DND-41 (cell line): ENCODE results near the gene TMEM14A.

ENCODE experiments used
- ATAC-seq: fragments of 200-7000 bp; cut with Tn5 transposase; 3 replicates; pipeline ENCODE4 v1.9.1; 2021; ENCODE audit warnings: low read depth; ENCODE audit not compliant: insufficient read depth
- DNase-seq: peaks from one replicate; pipeline ENCODE4 v3.0.0-alpha.2; 2020
- H2AFZ ChIP-seq: 2 replicates; pipeline ENCODE4 v1.6.0; 2012; ENCODE audit warnings: low read depth, low read length
- H3K27ac ChIP-seq: 2 replicates; pipeline ENCODE4 v1.5.1; 2012; ENCODE audit warnings: low read length, inconsistent platforms
- H3K27me3 ChIP-seq: fragments of 200-600 bp; sonication (generic); 2 replicates; pipeline ENCODE4 v1.6.0; 2012; ENCODE audit warnings: low read length, mild to moderate bottlenecking, inconsistent platforms; ENCODE audit not compliant: insufficient read depth, poor library complexity
- H3K36me3 ChIP-seq: 2 replicates; pipeline ENCODE4 v1.5.1; 2012; ENCODE audit warnings: low read length, inconsistent platforms; ENCODE audit not compliant: insufficient read depth
- H3K4me1 ChIP-seq: 2 replicates; pipeline ENCODE4 v1.5.1; 2012; ENCODE audit warnings: mild to moderate bottlenecking, low read length; ENCODE audit not compliant: insufficient read depth
- H3K4me2 ChIP-seq: 2 replicates; pipeline ENCODE4 v1.6.0; 2012; ENCODE audit warnings: mild to moderate bottlenecking, moderate library complexity, low read length, inconsistent platforms; ENCODE audit not compliant: insufficient read depth
- H3K4me3 ChIP-seq, 2 experiments: fragments of 200-600 bp in 1 of 2; shearing (Covaris generic) in 1 of 2; 2 replicates each; pipeline ENCODE4 v1.5.1; 2012 to 2016; ENCODE audit warnings: inconsistent platforms in 2 of 2, low read length in 2 of 2, mild to moderate bottlenecking in 2 of 2, low read depth in 1 of 2, moderate library complexity in 1 of 2
- H3K79me2 ChIP-seq: 2 replicates; pipeline ENCODE4 v1.6.0; 2012; ENCODE audit warnings: low read length, inconsistent platforms; ENCODE audit not compliant: insufficient read depth
- H3K9ac ChIP-seq: 2 replicates; pipeline ENCODE4 v1.6.0; 2012; ENCODE audit warnings: low read depth, mild to moderate bottlenecking, inconsistent platforms, low read length, moderate library complexity
- H3K9me3 ChIP-seq: 2 replicates; pipeline ENCODE4 v1.5.1; 2012; ENCODE audit warnings: low read length, moderate library complexity, mild to moderate bottlenecking, inconsistent platforms; ENCODE audit not compliant: insufficient read depth, severe bottlenecking
- H4K20me1 ChIP-seq: 2 replicates; pipeline ENCODE4 v1.6.0; 2012; ENCODE audit warnings: low read length; ENCODE audit not compliant: insufficient read depth
- CTCF ChIP-seq: IDR thresholded peaks from 2 replicates; pipeline ENCODE4 v1.5.1; 2012; ENCODE audit warnings: borderline replicate concordance, low read length, moderate library complexity, mild to moderate bottlenecking; ENCODE audit not compliant: poor library complexity, severe bottlenecking; ENCODE audit errors: extremely low read depth
- EZH2 ChIP-seq: IDR thresholded peaks from 3 replicates; pipeline ENCODE4 v1.6.1; 2012; ENCODE audit warnings: borderline replicate concordance, low read depth, mild to moderate bottlenecking, moderate library complexity, low read length, inconsistent platforms; ENCODE audit not compliant: severe bottlenecking

The TMEM14A gene

GRCh38 chr6:52729576-52729975, 58.7 kb downstream of the TMEM14A start:
- ATAC-seq (no peak), DNase-seq (no peak)
- TF ChIP-seq CTCF (no peak), EZH2 (no peak)
- Histone ChIP-seq H3K9ac (no peak overlapping the region), H3K79me2 (no peaks in the 10 kb centered on the region), H4K20me1 (no peaks in the 10 kb centered on the region), H3K27ac (no peak overlapping the region), H2AFZ (no peak overlapping the region), H3K4me2 (no peak overlapping the region), H3K27me3 (no peaks in the 10 kb centered on the region), H3K9me3 (no peaks in the 10 kb centered on the region), H3K4me3 (no peak overlapping the region), H3K4me1 (no peaks in the 10 kb centered on the region), H3K36me3 (no peaks in the 10 kb centered on the region)

DNA sequence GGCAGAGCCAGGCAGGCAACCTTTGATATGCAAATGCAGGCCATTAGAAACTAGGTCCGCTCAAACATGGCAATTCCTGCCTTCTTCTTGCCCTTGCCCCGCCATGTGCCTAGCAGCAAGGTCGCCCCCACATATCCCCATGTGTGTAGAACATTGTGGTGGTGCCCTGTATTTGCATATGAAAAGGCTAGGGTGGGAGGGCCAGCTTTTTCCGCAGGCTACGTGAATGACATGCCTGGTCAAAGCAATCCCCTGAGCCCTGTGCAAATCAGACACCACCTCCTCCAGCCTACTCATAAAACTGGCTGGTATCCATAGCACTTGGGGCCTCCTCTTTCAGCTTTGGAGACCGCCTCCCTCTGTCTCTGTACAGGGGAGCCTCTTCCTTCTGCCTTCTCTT, 60.8 kb downstream of the TMEM14A start:
- Histone ChIP-seq H2AFZ (no peak overlapping the region), H3K79me2 (no peaks in the 10 kb centered on the region), H3K9ac (no peak overlapping the region), H4K20me1 (no peaks in the 10 kb centered on the region), H3K27me3 (no peaks in the 10 kb centered on the region), H3K4me3 (no peak overlapping the region), H3K9me3 (no peaks in the 10 kb centered on the region), H3K27ac (no peak overlapping the region), H3K36me3 (no peaks in the 10 kb centered on the region), H3K4me2 (no peak overlapping the region), H3K4me1 (no peaks in the 10 kb centered on the region)
- TF ChIP-seq CTCF: no peak
- TF ChIP-seq EZH2: no peak
- no peak for ATAC-seq
- DNase-seq: no peak

DNA sequence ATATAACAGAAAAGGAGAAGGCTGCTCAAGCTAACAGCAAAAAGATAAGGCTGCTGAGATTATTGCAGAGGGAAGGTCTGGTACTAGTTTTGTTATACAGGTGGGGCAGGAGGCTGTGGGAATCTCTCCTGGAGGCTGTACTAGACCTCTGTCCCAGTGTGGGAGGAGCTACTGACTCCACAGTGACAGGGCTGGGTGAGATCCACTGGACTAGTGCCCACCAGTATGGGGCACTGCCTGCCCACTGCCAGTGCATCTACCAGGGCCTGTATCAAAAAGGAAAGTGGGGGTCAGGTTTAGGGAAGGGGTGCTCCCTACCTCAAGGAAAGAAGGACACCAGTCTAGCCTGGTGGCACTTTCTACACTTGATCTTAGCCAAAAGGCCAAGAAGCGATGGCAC, 62.3 kb downstream of the TMEM14A start:
- Histone ChIP-seq H3K4me1 (no peaks in the 10 kb centered on the region), H3K9me3 (no peaks in the 10 kb centered on the region), H3K27ac (no peak overlapping the region), H2AFZ (no peak overlapping the region), H4K20me1 (no peaks in the 10 kb centered on the region), H3K36me3 (no peaks in the 10 kb centered on the region), H3K4me2 (no peak overlapping the region), H3K9ac (no peak overlapping the region), H3K27me3 (no peaks in the 10 kb centered on the region), H3K4me3 (no peak overlapping the region), H3K79me2 (no peaks in the 10 kb centered on the region)
- TF ChIP-seq CTCF (no peak), EZH2 (no peak)
- DNase-seq (no peak), ATAC-seq (no peak)

- Histone ChIP-seq H3K4me1 (no peaks in the 10 kb centered on the region), H3K27ac (no peak overlapping the region), H3K79me2 (no peaks in the 10 kb centered on the region), H3K9me3 (no peaks in the 10 kb centered on the region), H2AFZ (no peak overlapping the region), H3K4me3 (no peak overlapping the region), H3K36me3 (no peaks in the 10 kb centered on the region), H4K20me1 (no peaks in the 10 kb centered on the region), H3K4me2 (no peak overlapping the region), H3K9ac (no peak overlapping the region), H3K27me3 (no peaks in the 10 kb centered on the region)
- DNase-seq (no peak), ATAC-seq (no peak)
- TF ChIP-seq CTCF (no peak), EZH2 (no peak)
These were observed 63.2 kb downstream of the TMEM14A start for GRCh38 chr6:52734072-52734471.
